ENCODE results near the gene TUBGCP3.

- TF ChIP-seq, protein P1, sequence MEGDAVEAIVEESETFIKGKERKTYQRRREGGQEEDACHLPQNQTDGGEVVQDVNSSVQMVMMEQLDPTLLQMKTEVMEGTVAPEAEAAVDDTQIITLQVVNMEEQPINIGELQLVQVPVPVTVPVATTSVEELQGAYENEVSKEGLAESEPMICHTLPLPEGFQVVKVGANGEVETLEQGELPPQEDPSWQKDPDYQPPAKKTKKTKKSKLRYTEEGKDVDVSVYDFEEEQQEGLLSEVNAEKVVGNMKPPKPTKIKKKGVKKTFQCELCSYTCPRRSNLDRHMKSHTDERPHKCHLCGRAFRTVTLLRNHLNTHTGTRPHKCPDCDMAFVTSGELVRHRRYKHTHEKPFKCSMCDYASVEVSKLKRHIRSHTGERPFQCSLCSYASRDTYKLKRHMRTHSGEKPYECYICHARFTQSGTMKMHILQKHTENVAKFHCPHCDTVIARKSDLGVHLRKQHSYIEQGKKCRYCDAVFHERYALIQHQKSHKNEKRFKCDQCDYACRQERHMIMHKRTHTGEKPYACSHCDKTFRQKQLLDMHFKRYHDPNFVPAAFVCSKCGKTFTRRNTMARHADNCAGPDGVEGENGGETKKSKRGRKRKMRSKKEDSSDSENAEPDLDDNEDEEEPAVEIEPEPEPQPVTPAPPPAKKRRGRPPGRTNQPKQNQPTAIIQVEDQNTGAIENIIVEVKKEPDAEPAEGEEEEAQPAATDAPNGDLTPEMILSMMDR (conservative IDR thresholded peaks at IDR 0.05) = peak; percentile 25; the same call in 1 of the 2 replicates
- TF ChIP-seq EZH2 (IDR thresholded peaks at IDR 0.05; ENCODE audit: low read depth) = no peak
Observed at GRCh38 chr13:112587212-112587763, 665 bp downstream of the TUBGCP3 start.

Measured in PC-9 (cell line).